SK-N-SH (cell line): Measurements from ENCODE around the gene MYB. TPM values are rescaled to one million over a fixed set of nuclear protein-coding genes. Genes with fewer than 3 reads are reported as not detected.

ENCODE experiments used
- CTCF ChIA-PET: fragments of 300-600, 350-600 bp; formaldehyde crosslinking; extraction: SDS; loops from one replicate; lab custom pipeline; 2021; lab: Yijun Ruan, JAX
- POLR2A ChIA-PET: fragments of 350-600 bp; sonication (Branson Sonifier 250); formaldehyde crosslinking; extraction: SDS; loops from one replicate; lab custom pipeline; 2020; ENCODE audit warnings: antibody characterized with exemption, inconsistent platforms; lab: Yijun Ruan, JAX
- DNase-seq: peaks from one replicate; pipeline ENCODE4 v3.0.0; 2012
- H2AFZ ChIP-seq: fragments of 200-600 bp; sonication (generic); 2 replicates; pipeline ENCODE4 v1.8.1; 2016; ENCODE audit warnings: antibody characterized with exemption, mild to moderate bottlenecking, low read depth
- H3F3A ChIP-seq: fragments of 200-600 bp; sonication (generic); replicated peaks from 2 replicates; pipeline ENCODE3; 2016; ENCODE audit warnings: antibody characterized with exemption, mild to moderate bottlenecking; ENCODE audit not compliant: insufficient read depth
- H3K27ac ChIP-seq, 2 experiments: fragments of 200-500 bp in 1 of 2; fragments of 200-600 bp in 1 of 2; sonication (Bioruptor generic) in 1 of 2; sonication (generic), shearing (Covaris generic) in 1 of 2; 2 replicates each; pipeline versions ENCODE4 v1.5.1 to v1.6.1; 2014 to 2016; ENCODE audit warnings: low read depth in 2 of 2, inconsistent platforms in 1 of 2, low read length in 1 of 2, mild to moderate bottlenecking in 1 of 2, mixed read lengths in 1 of 2
- H3K27me3 ChIP-seq: fragments of 200-600 bp; sonication (generic), shearing (Covaris generic); 2 replicates; pipeline ENCODE4 v1.6.1; 2016; ENCODE audit warnings: mixed run types; ENCODE audit not compliant: insufficient read depth
- H3K36me3 ChIP-seq, 2 experiments: fragments of 200-500 bp in 1 of 2; fragments of 200-600 bp in 1 of 2; sonication (Bioruptor generic) in 1 of 2; sonication (generic) in 1 of 2; replicated peaks in 1 of 2; 2 replicates each; pipeline versions ENCODE3 to v1.5.1; 2014 to 2016; ENCODE audit warnings: low read length in 1 of 2, mild to moderate bottlenecking in 1 of 2; ENCODE audit not compliant: insufficient read depth in 2 of 2, control insufficient read depth in 1 of 2
- H3K4me1 ChIP-seq, 2 experiments: fragments of 200-500 bp in 1 of 2; fragments of 200-600 bp in 1 of 2; sonication (Bioruptor generic) in 1 of 2; sonication (generic), shearing (Covaris generic) in 1 of 2; 2 replicates each; pipeline versions ENCODE4 v1.5.1 to v1.6.1; 2014 to 2016; ENCODE audit warnings: low read depth in 1 of 2, low read length in 1 of 2, mixed run types in 1 of 2; ENCODE audit not compliant: insufficient read depth in 2 of 2, control insufficient read depth in 1 of 2
- H3K4me2 ChIP-seq: fragments of 200-600 bp; sonication (generic), shearing (Covaris generic); 2 replicates; pipeline ENCODE4 v1.6.1; 2017; ENCODE audit warnings: mixed run types
- H3K4me3 ChIP-seq, 2 experiments: fragments of 200-500 bp in 1 of 2; fragments of 200-600 bp in 1 of 2; sonication (Bioruptor generic) in 1 of 2; sonication (generic), shearing (Covaris generic) in 1 of 2; 2 replicates each; pipeline versions ENCODE4 v1.5.1 to v1.8.1; 2014 to 2016; ENCODE audit warnings: low read depth in 2 of 2, inconsistent platforms in 1 of 2, low read length in 1 of 2, mild to moderate bottlenecking in 1 of 2, mixed read lengths in 1 of 2, moderate library complexity in 1 of 2
- H3K79me2 ChIP-seq: fragments of 200-600 bp; sonication (generic); 2 replicates; pipeline ENCODE4 v1.8.1; 2017; ENCODE audit warnings: mild to moderate bottlenecking; ENCODE audit not compliant: insufficient read depth
- H3K9ac ChIP-seq: fragments of 200-600 bp; sonication (generic); 2 replicates; pipeline ENCODE4 v1.6.1; 2017; ENCODE audit warnings: mixed run types
- H3K9me2 ChIP-seq: fragments of 200-600 bp; sonication (generic); 2 replicates; pipeline ENCODE4 v1.6.1; 2017; ENCODE audit warnings: mixed run types
- H3K9me3 ChIP-seq: fragments of 200-600 bp; sonication (generic); 2 replicates; pipeline ENCODE4 v1.6.1; 2017; ENCODE audit warnings: mixed run types, mild to moderate bottlenecking, moderate library complexity
- H4K20me1 ChIP-seq: fragments of 200-600 bp; sonication (generic); 2 replicates; pipeline ENCODE4 v1.6.1; 2017; ENCODE audit warnings: mild to moderate bottlenecking, mixed run types; ENCODE audit not compliant: insufficient read depth
- ELF1 ChIP-seq: IDR thresholded peaks from 2 replicates; pipeline ENCODE4 v1.4.0; 2012
- EP300 ChIP-seq, 2 experiments: IDR thresholded peaks; 2 replicates each; pipeline versions ENCODE4 v1.4.0 to v1.6.1; 2012; ENCODE audit warnings: borderline replicate concordance in 1 of 2, low read depth in 1 of 2, low read length in 1 of 2
- EZH2phosphoT487 ChIP-seq: fragments of 200-600 bp; sonication (generic); IDR thresholded peaks from 2 replicates; pipeline ENCODE4 v1.6.1; 2017; ENCODE audit warnings: low read depth, mixed run types, mild to moderate bottlenecking, antibody characterized with exemption, moderate library complexity, borderline replicate concordance
- JUND ChIP-seq: IDR thresholded peaks from 2 replicates; pipeline ENCODE4 v1.4.0; 2012
- NRF1 ChIP-seq: IDR thresholded peaks from 2 replicates; pipeline ENCODE4 v1.6.1; 2012; ENCODE audit warnings: low read depth, mild to moderate bottlenecking, low read length
- RCOR1 ChIP-seq: fragments of 150-350 bp; IDR thresholded peaks from 2 replicates; pipeline ENCODE4 v1.6.1; 2017; ENCODE audit warnings: antibody characterized with exemption, low read length
- RXRA ChIP-seq: IDR thresholded peaks from 2 replicates; pipeline ENCODE4 v1.4.0; 2012; ENCODE audit warnings: low read depth, mild to moderate bottlenecking, borderline replicate concordance
- SIN3A ChIP-seq: IDR thresholded peaks from 2 replicates; pipeline ENCODE4 v1.6.1; 2012; ENCODE audit warnings: low read depth, mild to moderate bottlenecking, low read length, moderate library complexity, borderline replicate concordance
- TCF12 ChIP-seq: IDR thresholded peaks from 2 replicates; pipeline ENCODE4 v1.4.0; 2012
- TEAD4 ChIP-seq: IDR thresholded peaks from 2 replicates; pipeline ENCODE4 v1.4.0; 2012; ENCODE audit warnings: mild to moderate bottlenecking, borderline replicate concordance; ENCODE audit not compliant: insufficient read depth
- YY1 ChIP-seq: IDR thresholded peaks from 2 replicates; pipeline ENCODE4 v1.4.0; 2012; ENCODE audit warnings: low read depth, mild to moderate bottlenecking
- WGBS: methylation state at CpG from one replicate; pipeline ENCODE4 v1.1.6; 2017; ENCODE audit warnings: low lambda C conversion rate; 5-methylcytosine and 5-hydroxymethylcytosine counted together
- polyA plus RNA-seq, 3 experiments: library from polyadenylated mRNA; depleted of rRNA; stranded (reverse); fragments of >200 nt; gene quantifications; 2 replicates each; pipeline ENCODE4 v1.2.3, GENCODE V29; 2012
- TF ChIP-seq, protein P1 (sequence below): fragments of 150-350 bp; IDR thresholded peaks from 2 replicates; pipeline ENCODE4 v1.6.1; 2017; ENCODE audit warnings: antibody characterized with exemption, low read length, low read depth, borderline replicate concordance
- TF ChIP-seq, protein P2 (sequence below): IDR thresholded peaks from 2 replicates; pipeline ENCODE4; 2012
- TF ChIP-seq, protein P3 (sequence below): IDR thresholded peaks from 2 replicates; pipeline ENCODE4 v1.4.0; 2012; ENCODE audit warnings: low read depth, borderline replicate concordance
- TF ChIP-seq, protein P4 (sequence below): fragments of 200-600 bp; sonication (generic); IDR thresholded peaks from 2 replicates; pipeline ENCODE4 v1.6.1; 2017; ENCODE audit warnings: antibody characterized with exemption, mild to moderate bottlenecking, moderate library complexity

The MYB gene
- polyA plus RNA-seq, 1 of the 3 experiments (the other 2 are of a cell fraction), result 0.85 TPM

DNA sequence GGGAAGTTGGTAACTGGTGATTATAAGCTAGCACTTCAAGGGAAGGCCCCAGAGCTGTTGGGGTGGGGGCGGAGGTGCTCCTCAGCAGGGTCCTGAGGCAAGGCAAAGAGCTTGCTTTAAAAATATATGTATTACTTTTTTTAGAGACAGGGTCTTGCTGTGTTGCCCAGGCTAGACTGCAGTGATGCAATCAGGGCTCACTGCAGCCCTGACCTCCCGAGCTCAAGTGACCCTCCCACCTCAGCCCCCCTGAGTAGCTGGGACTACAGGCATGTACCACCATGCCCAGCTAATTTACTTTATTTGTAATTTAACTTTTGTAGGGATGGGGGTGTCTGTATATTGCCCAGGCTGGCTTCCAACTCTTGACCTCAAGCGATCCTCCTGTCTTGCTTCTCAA, 87.2 kb downstream of the MYB start:
- Histone ChIP-seq H3K36me3 (no peaks in the 10 kb centered on the region), H3K9me2 (no peaks in the 10 kb centered on the region), H3K4me1 (no peaks in the 10 kb centered on the region), H3K9ac (no peak overlapping the region), H3K4me2 (no peak overlapping the region), H3K4me3 (no peak overlapping the region), H3K27ac (no peak overlapping the region), H3K9me3 (no peaks in the 10 kb centered on the region), H3K27me3 (no peaks in the 10 kb centered on the region), H4K20me1 (no peaks in the 10 kb centered on the region), H3K79me2 (no peaks in the 10 kb centered on the region), H2AFZ (no peak overlapping the region), H3F3A (no peaks in the 10 kb centered on the region)
- no peak for DNase-seq
- WGBS, result 73% methylated on average over 2 of the region's 3 CpGs
- ChIA-PET POLR2A (no interaction called here), CTCF (no interaction called here)
- TF ChIP-seq, protein P1, sequence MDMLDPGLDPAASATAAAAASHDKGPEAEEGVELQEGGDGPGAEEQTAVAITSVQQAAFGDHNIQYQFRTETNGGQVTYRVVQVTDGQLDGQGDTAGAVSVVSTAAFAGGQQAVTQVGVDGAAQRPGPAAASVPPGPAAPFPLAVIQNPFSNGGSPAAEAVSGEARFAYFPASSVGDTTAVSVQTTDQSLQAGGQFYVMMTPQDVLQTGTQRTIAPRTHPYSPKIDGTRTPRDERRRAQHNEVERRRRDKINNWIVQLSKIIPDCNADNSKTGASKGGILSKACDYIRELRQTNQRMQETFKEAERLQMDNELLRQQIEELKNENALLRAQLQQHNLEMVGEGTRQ, result no peak
- TF ChIP-seq RXRA (no peak), YY1 (no peak), TEAD4 (no peak), NRF1 (no peak), RCOR1 (no peak), JUND (no peak), EZH2phosphoT487 (no peak), TCF12 (no peak), EP300 (IDR thresholded peaks at IDR 0.05; ENCODE audit: borderline replicate concordance in 1 of 2, low read depth in 1 of 2, low read length in 1 of 2) (no peak), SIN3A (no peak), ELF1 (no peak)
- TF ChIP-seq, protein P2, sequence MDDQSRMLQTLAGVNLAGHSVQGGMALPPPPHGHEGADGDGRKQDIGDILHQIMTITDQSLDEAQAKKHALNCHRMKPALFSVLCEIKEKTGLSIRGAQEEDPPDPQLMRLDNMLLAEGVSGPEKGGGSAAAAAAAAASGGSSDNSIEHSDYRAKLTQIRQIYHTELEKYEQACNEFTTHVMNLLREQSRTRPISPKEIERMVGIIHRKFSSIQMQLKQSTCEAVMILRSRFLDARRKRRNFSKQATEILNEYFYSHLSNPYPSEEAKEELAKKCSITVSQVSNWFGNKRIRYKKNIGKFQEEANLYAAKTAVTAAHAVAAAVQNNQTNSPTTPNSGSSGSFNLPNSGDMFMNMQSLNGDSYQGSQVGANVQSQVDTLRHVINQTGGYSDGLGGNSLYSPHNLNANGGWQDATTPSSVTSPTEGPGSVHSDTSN, result no peak
- TF ChIP-seq, protein P3, sequence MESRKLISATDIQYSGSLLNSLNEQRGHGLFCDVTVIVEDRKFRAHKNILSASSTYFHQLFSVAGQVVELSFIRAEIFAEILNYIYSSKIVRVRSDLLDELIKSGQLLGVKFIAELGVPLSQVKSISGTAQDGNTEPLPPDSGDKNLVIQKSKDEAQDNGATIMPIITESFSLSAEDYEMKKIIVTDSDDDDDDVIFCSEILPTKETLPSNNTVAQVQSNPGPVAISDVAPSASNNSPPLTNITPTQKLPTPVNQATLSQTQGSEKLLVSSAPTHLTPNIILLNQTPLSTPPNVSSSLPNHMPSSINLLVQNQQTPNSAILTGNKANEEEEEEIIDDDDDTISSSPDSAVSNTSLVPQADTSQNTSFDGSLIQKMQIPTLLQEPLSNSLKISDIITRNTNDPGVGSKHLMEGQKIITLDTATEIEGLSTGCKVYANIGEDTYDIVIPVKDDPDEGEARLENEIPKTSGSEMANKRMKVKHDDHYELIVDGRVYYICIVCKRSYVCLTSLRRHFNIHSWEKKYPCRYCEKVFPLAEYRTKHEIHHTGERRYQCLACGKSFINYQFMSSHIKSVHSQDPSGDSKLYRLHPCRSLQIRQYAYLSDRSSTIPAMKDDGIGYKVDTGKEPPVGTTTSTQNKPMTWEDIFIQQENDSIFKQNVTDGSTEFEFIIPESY, result no peak
- TF ChIP-seq, protein P4, sequence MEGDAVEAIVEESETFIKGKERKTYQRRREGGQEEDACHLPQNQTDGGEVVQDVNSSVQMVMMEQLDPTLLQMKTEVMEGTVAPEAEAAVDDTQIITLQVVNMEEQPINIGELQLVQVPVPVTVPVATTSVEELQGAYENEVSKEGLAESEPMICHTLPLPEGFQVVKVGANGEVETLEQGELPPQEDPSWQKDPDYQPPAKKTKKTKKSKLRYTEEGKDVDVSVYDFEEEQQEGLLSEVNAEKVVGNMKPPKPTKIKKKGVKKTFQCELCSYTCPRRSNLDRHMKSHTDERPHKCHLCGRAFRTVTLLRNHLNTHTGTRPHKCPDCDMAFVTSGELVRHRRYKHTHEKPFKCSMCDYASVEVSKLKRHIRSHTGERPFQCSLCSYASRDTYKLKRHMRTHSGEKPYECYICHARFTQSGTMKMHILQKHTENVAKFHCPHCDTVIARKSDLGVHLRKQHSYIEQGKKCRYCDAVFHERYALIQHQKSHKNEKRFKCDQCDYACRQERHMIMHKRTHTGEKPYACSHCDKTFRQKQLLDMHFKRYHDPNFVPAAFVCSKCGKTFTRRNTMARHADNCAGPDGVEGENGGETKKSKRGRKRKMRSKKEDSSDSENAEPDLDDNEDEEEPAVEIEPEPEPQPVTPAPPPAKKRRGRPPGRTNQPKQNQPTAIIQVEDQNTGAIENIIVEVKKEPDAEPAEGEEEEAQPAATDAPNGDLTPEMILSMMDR, result no peak
